ENCODE data around the gene SLC11A1.

The SLC11A1 gene

GRCh38 chr2:218402491-218402901 is 20.4 kb downstream of the SLC11A1 start:
- ATAC-seq, result no peak
- TF ChIP-seq ZNF8 (CRISPR knock-in tag; IDR thresholded peaks at IDR 0.05) (no peak), ZFP3 (CRISPR knock-in tag; IDR thresholded peaks at IDR 0.05) (no peak), OSR1 (CRISPR knock-in tag; IDR thresholded peaks at IDR 0.05) (no peak), ZFP30 (CRISPR knock-in tag; IDR thresholded peaks at IDR 0.05) (no peak), ZNF565 (CRISPR knock-in tag; conservative IDR thresholded peaks at IDR 0.05; ENCODE audit: low read depth) (no peak), POU6F1 (CRISPR knock-in tag; IDR thresholded peaks at IDR 0.05; ENCODE audit: borderline replicate concordance, low read depth) (no peak), GLIS3 (CRISPR knock-in tag; IDR thresholded peaks at IDR 0.05) (no peak), CSDC2 (CRISPR knock-in tag; IDR thresholded peaks at IDR 0.05) (no peak), PPARA (CRISPR knock-in tag; IDR thresholded peaks at IDR 0.05; ENCODE audit: borderline replicate concordance) (no peak)

- TF ChIP-seq ZNF70 (CRISPR knock-in tag; IDR thresholded peaks at IDR 0.05) (no peak), POU6F1 (CRISPR knock-in tag; IDR thresholded peaks at IDR 0.05; ENCODE audit: borderline replicate concordance, low read depth) (no peak), ZFP30 (CRISPR knock-in tag; IDR thresholded peaks at IDR 0.05) (no peak), SNAI2 (CRISPR knock-in tag; IDR thresholded peaks at IDR 0.05) (no peak), BACH2 (CRISPR knock-in tag; IDR thresholded peaks at IDR 0.05; ENCODE audit: borderline replicate concordance) (no peak), TCF4 (CRISPR knock-in tag; IDR thresholded peaks at IDR 0.05; ENCODE audit: borderline replicate concordance) (no peak), ZNF8 (CRISPR knock-in tag; IDR thresholded peaks at IDR 0.05) (no peak), ZNF565 (CRISPR knock-in tag; conservative IDR thresholded peaks at IDR 0.05; ENCODE audit: low read depth) (no peak)
- ATAC-seq, result no peak
Observed at GRCh38 chr2:218402911-218403411, 20.9 kb downstream of the SLC11A1 start.

- TF ChIP-seq ZFP30 (CRISPR knock-in tag; IDR thresholded peaks at IDR 0.05) (no peak), TOX (CRISPR knock-in tag; IDR thresholded peaks at IDR 0.05; ENCODE audit: borderline replicate concordance) (no peak), OSR1 (CRISPR knock-in tag; IDR thresholded peaks at IDR 0.05) (no peak), TSHZ2 (CRISPR knock-in tag; IDR thresholded peaks at IDR 0.05) (no peak), TCF4 (CRISPR knock-in tag; IDR thresholded peaks at IDR 0.05; ENCODE audit: borderline replicate concordance) (no peak), ZC3H10 (CRISPR knock-in tag; IDR thresholded peaks at IDR 0.05) (no peak)
- TF ChIP-seq, protein P1, sequence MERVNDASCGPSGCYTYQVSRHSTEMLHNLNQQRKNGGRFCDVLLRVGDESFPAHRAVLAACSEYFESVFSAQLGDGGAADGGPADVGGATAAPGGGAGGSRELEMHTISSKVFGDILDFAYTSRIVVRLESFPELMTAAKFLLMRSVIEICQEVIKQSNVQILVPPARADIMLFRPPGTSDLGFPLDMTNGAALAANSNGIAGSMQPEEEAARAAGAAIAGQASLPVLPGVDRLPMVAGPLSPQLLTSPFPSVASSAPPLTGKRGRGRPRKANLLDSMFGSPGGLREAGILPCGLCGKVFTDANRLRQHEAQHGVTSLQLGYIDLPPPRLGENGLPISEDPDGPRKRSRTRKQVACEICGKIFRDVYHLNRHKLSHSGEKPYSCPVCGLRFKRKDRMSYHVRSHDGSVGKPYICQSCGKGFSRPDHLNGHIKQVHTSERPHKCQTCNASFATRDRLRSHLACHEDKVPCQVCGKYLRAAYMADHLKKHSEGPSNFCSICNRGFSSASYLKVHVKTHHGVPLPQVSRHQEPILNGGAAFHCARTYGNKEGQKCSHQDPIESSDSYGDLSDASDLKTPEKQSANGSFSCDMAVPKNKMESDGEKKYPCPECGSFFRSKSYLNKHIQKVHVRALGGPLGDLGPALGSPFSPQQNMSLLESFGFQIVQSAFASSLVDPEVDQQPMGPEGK (CRISPR knock-in tag; IDR thresholded peaks at IDR 0.05; ENCODE audit: borderline replicate concordance), result no peak
- ATAC-seq, result no peak
Observed at GRCh38 chr2:218403810-218404209, 21.7 kb downstream of the SLC11A1 start.

DNA sequence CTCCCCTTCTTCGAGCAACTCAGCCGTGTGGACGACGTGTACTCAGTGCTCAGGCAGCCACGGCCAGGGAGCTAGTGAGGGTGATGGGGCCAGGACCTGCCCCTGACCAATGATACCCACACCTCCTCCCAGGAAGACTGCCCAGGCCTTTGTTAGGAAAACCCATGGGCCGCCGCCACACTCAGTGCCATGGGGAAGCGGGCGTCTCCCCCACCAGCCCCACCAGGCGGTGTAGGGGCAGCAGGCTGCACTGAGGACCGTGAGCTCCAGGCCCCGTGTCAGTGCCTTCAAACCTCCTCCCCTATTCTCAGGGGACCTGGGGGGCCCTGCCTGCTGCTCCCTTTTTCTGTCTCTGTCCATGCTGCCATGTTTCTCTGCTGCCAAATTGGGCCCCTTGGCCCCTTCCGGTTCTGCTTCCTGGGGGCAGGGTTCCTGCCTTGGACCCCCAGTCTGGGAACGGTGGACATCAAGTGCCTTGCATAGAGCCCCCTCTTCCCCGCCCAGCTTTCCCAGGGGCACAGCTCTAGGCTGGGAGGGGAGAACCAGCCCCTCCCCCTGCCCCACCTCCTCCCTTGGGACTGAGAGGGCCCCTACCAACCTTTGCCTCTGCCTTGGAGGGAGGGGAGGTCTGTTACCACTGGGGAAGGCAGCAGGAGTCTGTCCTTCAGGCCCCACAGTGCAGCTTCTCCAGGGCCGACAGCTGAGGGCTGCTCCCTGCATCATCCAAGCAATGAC is 22.4 kb downstream of the SLC11A1 start:
- ATAC-seq, result no peak
- TF ChIP-seq CREB5 (CRISPR knock-in tag; IDR thresholded peaks at IDR 0.05; ENCODE audit: low read depth) (no peak), TSHZ2 (CRISPR knock-in tag; IDR thresholded peaks at IDR 0.05) (no peak), RARB (CRISPR knock-in tag; IDR thresholded peaks at IDR 0.05) (no peak), OSR1 (CRISPR knock-in tag; IDR thresholded peaks at IDR 0.05) (no peak)
